HepG2 (cell line): ENCODE results near the gene AGAP6. TPM values are rescaled to one million over a fixed set of nuclear protein-coding genes. Genes with fewer than 3 reads are reported as not detected.
A peak's percentile ranks its signal among the peaks of the same experiment; 100 is the strongest.
"Not testable (repeated sequence)": the region's sequence is repeated elsewhere in the genome, so short reads cannot be mapped to it uniquely, and the experiment has no call there.

Source experiments
- ATAC-seq: fragments of 200-7000 bp; cut with Tn5 transposase; 3 replicates; pipeline ENCODE4 v1.9.1; 2020; ENCODE audit warnings: mild to moderate bottlenecking, moderate library complexity
- BruUV-seq: library from RNA; stranded (reverse); fragments of 400-500 nt; replicated peaks from 2 replicates; lab custom pipeline; 2021; lab: Mats Ljungman, UMichigan
- CTCF ChIA-PET: fragments of 300-600 bp; formaldehyde crosslinking; extraction: SDS; loops from one replicate; lab custom pipeline; 2021; ENCODE audit warnings: low total read pairs, inconsistent platforms, low intra/inter-chr PET ratio; lab: Yijun Ruan, JAX
- POLR2A ChIA-PET: fragments of 350-600 bp; sonication (Branson Sonifier 250); formaldehyde crosslinking; loops from one replicate; lab custom pipeline; 2020; ENCODE audit warnings: antibody characterized with exemption, inconsistent platforms; lab: Yijun Ruan, JAX
- DNase-seq: peaks from one replicate; pipeline ENCODE4 v3.0.0-alpha.2; 2015; ENCODE audit warnings: low spot score
- FAIRE-seq: peaks from 3 replicates; lab custom pipeline; 2011; peaks lifted over from hg19 to GRCh38; lab: Jason Lieb, UNC
- H2AFZ ChIP-seq: one replicate; pipeline ENCODE4 v1.6.1; 2011; ENCODE audit warnings: low read length, inconsistent platforms
- H3K27ac ChIP-seq: fragments of 300-600 bp; 3 replicates; pipeline ENCODE4 v1.8.0; 2011; ENCODE audit warnings: mixed run types, mild to moderate bottlenecking, mixed read lengths, low read length, inconsistent platforms; ENCODE audit not compliant: insufficient read depth; ENCODE audit errors: extremely low read length
- H3K27me3 ChIP-seq, 2 experiments: fragments of 200-600 bp in 1 of 2; 2 replicates in 1 of 2; 3 replicates in 1 of 2; pipeline versions ENCODE4 v1.6.0 to v1.8.0; 2011; ENCODE audit warnings: low read length in 2 of 2, mild to moderate bottlenecking in 2 of 2, moderate library complexity in 2 of 2, inconsistent platforms in 1 of 2; ENCODE audit not compliant: insufficient read depth in 2 of 2, control insufficient read depth in 1 of 2
- H3K36me3 ChIP-seq, 2 experiments: fragments of 200-600 bp in 1 of 2; replicated peaks in 1 of 2; 2 replicates in 1 of 2; 3 replicates in 1 of 2; pipeline versions ENCODE4 v1.5.1 to v1.8.0; 2011; ENCODE audit warnings: low read length in 2 of 2, inconsistent platforms in 1 of 2; ENCODE audit not compliant: insufficient read depth in 2 of 2, control insufficient read depth in 1 of 2
- H3K4me1 ChIP-seq: 2 replicates; pipeline ENCODE4 v1.5.1; 2012; ENCODE audit warnings: low read length, inconsistent platforms; ENCODE audit not compliant: insufficient read depth
- H3K4me2 ChIP-seq: 2 replicates; pipeline ENCODE4 v1.6.0; 2011; ENCODE audit warnings: low read depth, low read length, inconsistent platforms
- H3K4me3 ChIP-seq, 3 experiments: fragments of 200-600 bp in 1 of 3; sonication (generic), shearing (Covaris generic) in 1 of 3; replicated peaks in 1 of 3; 2 replicates each; pipeline ENCODE4 v1.5.1; 2011 to 2016; ENCODE audit warnings: low read length in 3 of 3, inconsistent platforms in 2 of 3, low read depth in 2 of 3, mild to moderate bottlenecking in 2 of 3, control low read depth in 1 of 3, mixed read lengths in 1 of 3; ENCODE audit not compliant: insufficient read depth in 1 of 3
- H3K79me2 ChIP-seq: one replicate; pipeline ENCODE4 v1.6.1; 2011; ENCODE audit warnings: low read length, inconsistent platforms; ENCODE audit not compliant: insufficient read depth
- H3K9ac ChIP-seq: 2 replicates; pipeline ENCODE4 v1.6.0; 2011; ENCODE audit warnings: mild to moderate bottlenecking, low read depth, low read length, inconsistent platforms; ENCODE audit not compliant: insufficient read depth
- H3K9me3 ChIP-seq: 2 replicates; pipeline ENCODE4 v1.5.1; 2012; ENCODE audit warnings: mild to moderate bottlenecking, low read length
- H4K20me1 ChIP-seq: 2 replicates; pipeline ENCODE4 v1.6.0; 2011; ENCODE audit warnings: inconsistent platforms, mild to moderate bottlenecking, low read length, moderate library complexity; ENCODE audit not compliant: insufficient read depth
- EHMT2 ChIP-seq: fragments of 200-600 bp; sonication (generic); IDR thresholded peaks from 2 replicates; pipeline ENCODE4 v1.7.0; 2017; ENCODE audit warnings: antibody characterized with exemption, low read depth, low read length, borderline replicate concordance
- ELF3 ChIP-seq: IDR thresholded peaks from 2 replicates; pipeline ENCODE4 v1.6.1; 2016; ENCODE audit warnings: missing genetic modification reagents, missing compliant biosample characterization
- FOSL2 ChIP-seq: sonication (generic); formaldehyde crosslinking; IDR thresholded peaks from 2 replicates; pipeline ENCODE4 v1.4.0; 2020; ENCODE audit warnings: missing genetic modification reagents
- FOXA3 ChIP-seq: IDR thresholded peaks from 2 replicates; pipeline ENCODE4 v1.6.1; 2016; ENCODE audit warnings: missing genetic modification reagents, missing compliant biosample characterization
- KLF16 ChIP-seq, 2 experiments: sonication (generic) in 1 of 2; formaldehyde crosslinking in 1 of 2; IDR thresholded peaks; 2 replicates each; pipeline versions ENCODE4 v1.6.1 to v1.8.0; 2016 to 2023; ENCODE audit warnings: missing genetic modification reagents in 2 of 2, missing compliant biosample characterization in 1 of 2
- THAP11 ChIP-seq: IDR thresholded peaks from 2 replicates; pipeline ENCODE4 v1.6.1; 2016; ENCODE audit warnings: missing biosample characterization, missing genetic modification reagents
- ZNF124 ChIP-seq: sonication (generic); formaldehyde crosslinking; IDR thresholded peaks from 2 replicates; pipeline ENCODE4 v1.4.0; 2020; ENCODE audit warnings: missing genetic modification reagents
- ZNF710 ChIP-seq: sonication (generic); formaldehyde crosslinking; IDR thresholded peaks from 2 replicates; pipeline ENCODE4 v1.5.0; 2020; ENCODE audit warnings: mild to moderate bottlenecking, missing genetic modification reagents, borderline replicate concordance
- WGBS: methylation state at CpG from one replicate; pipeline ENCODE4 v1.1.6; 2017; ENCODE audit warnings: low lambda C conversion rate; 5-methylcytosine and 5-hydroxymethylcytosine counted together
- in situ Hi-C: cut with HindIII; loops from 2 replicates; pipeline ENCODE4 v1.10.0; 2017; ENCODE audit warnings: low pct_unique_long_range_greater_than_20kb; ENCODE audit not compliant: extremely low pct_ligation_motif_present
- intact Hi-C: fragments of 100-400 bp; cut with micrococcal nuclease; formaldehyde crosslinking; loops from one replicate; pipeline ENCODE4 v1.10.0; 2022; ENCODE audit not compliant: unreplicated experiment
- polyA plus RNA-seq, 8 experiments: library from polyadenylated mRNA; depleted of rRNA in 3 of 8; stranded (reverse) in 7 of 8; unstranded in 1 of 8; fragments of >200 nt; fragmentation: Illumina TruSeq in 4 of 8; extraction: Trizol in 4 of 8; gene quantifications; 2 replicates each; pipeline versions ENCODE4 v1.2.1 to v1.2.3, GENCODE V29; 2011 to 2016; ENCODE audit warnings: low read depth in 4 of 8, missing spikeins in 1 of 8, mixed read lengths in 1 of 8; ENCODE audit not compliant: insufficient read depth in 1 of 8
- total RNA-seq, 5 experiments: library from RNA; depleted of rRNA; stranded (reverse); fragments of >200 nt; fragmentation: Illumina TruSeq; extraction: Trizol; gene quantifications; 2 replicates each; pipeline ENCODE4 v1.2.3, GENCODE V29; 2016; ENCODE audit warnings: low read depth in 1 of 5
- TF ChIP-seq, protein P1 (sequence below): sonication (generic); formaldehyde crosslinking; IDR thresholded peaks from 2 replicates; pipeline ENCODE4 v1.5.1; 2020; ENCODE audit warnings: mild to moderate bottlenecking, missing genetic modification reagents, borderline replicate concordance

AGAP6 gene
- total and polyA plus RNA-seq, 2 of the 13 experiments (the other 11 are each of a cell fraction or from before 2014, with no cell fraction given): 7.7 to 19.5 TPM

DNA sequence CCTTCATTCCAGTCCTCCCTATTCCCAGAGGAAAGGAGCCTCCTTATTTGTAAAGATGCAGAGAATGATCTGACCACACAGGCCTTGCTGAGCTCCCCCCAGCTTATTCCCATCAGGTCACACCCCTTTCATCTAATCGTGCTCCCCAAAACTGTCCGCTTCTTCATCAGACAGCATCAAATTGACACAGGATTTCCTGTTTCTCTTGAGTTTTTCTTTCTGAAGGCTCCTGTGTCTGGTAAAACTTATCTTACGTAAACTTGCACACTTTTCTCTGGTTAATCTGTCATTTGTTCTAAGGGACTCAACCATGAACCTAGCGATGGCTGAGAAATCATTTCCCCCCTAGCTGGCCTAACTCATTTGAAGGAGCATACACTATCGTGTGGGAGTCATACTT lies 59.4 kb downstream of the AGAP6 start:
- H3K4me1 ChIP-seq: peaks cover 19% of the 10 kb centered on the region
- H3K4me2 ChIP-seq, in situ Hi-C loops, H3K27me3 ChIP-seq, H3K9ac ChIP-seq, H3K79me2 ChIP-seq, H3K4me3 ChIP-seq, H3K36me3 ChIP-seq, intact Hi-C loops, DNase-seq, FAIRE-seq, BruUV-seq, H2AFZ ChIP-seq, H3K9me3 ChIP-seq, POLR2A ChIA-PET, CTCF ChIA-PET, H3K27ac ChIP-seq, H4K20me1 ChIP-seq, ATAC-seq: not testable (repeated sequence)
- 79% methylated on average over 5 of the region's 5 CpGs for WGBS

- peak; percentile 12 for FAIRE-seq
- intact Hi-C loops: not testable (repeated sequence)
- TF ChIP-seq EHMT2: peak; percentile 28; the same call in 1 of the 2 replicates
- TF ChIP-seq FOXA3: peak; percentile 84
- TF ChIP-seq, protein P1, sequence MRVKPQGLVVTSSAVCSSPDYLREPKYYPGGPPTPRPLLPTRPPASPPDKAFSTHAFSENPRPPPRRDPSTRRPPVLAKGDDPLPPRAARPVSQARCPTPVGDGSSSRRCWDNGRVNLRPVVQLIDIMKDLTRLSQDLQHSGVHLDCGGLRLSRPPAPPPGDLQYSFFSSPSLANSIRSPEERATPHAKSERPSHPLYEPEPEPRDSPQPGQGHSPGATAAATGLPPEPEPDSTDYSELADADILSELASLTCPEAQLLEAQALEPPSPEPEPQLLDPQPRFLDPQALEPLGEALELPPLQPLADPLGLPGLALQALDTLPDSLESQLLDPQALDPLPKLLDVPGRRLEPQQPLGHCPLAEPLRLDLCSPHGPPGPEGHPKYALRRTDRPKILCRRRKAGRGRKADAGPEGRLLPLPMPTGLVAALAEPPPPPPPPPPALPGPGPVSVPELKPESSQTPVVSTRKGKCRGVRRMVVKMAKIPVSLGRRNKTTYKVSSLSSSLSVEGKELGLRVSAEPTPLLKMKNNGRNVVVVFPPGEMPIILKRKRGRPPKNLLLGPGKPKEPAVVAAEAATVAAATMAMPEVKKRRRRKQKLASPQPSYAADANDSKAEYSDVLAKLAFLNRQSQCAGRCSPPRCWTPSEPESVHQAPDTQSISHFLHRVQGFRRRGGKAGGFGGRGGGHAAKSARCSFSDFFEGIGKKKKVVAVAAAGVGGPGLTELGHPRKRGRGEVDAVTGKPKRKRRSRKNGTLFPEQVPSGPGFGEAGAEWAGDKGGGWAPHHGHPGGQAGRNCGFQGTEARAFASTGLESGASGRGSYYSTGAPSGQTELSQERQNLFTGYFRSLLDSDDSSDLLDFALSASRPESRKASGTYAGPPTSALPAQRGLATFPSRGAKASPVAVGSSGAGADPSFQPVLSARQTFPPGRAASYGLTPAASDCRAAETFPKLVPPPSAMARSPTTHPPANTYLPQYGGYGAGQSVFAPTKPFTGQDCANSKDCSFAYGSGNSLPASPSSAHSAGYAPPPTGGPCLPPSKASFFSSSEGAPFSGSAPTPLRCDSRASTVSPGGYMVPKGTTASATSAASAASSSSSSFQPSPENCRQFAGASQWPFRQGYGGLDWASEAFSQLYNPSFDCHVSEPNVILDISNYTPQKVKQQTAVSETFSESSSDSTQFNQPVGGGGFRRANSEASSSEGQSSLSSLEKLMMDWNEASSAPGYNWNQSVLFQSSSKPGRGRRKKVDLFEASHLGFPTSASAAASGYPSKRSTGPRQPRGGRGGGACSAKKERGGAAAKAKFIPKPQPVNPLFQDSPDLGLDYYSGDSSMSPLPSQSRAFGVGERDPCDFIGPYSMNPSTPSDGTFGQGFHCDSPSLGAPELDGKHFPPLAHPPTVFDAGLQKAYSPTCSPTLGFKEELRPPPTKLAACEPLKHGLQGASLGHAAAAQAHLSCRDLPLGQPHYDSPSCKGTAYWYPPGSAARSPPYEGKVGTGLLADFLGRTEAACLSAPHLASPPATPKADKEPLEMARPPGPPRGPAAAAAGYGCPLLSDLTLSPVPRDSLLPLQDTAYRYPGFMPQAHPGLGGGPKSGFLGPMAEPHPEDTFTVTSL: peak; percentile 49; the same call in 1 of the 2 replicates
- 0 out of 2 replicates have a peak, but pooled peaks have one; percentile 46 for TF ChIP-seq ZNF124
- TF ChIP-seq ZNF710 (CRISPR knock-in tag): peak; percentile 31; the same call in 1 of the 2 replicates
- peak; percentile 69 for TF ChIP-seq ELF3 (CRISPR knock-in tag)
- 0 out of 2 replicates have a peak, but pooled peaks have one; percentile 34 for TF ChIP-seq THAP11
- peak; percentile 39; the same call in 1 of the 2 replicates for TF ChIP-seq FOSL2
- peak in 1 of 2 experiments; percentile 56; a peak in 1 of 4 replicates for TF ChIP-seq KLF16 (CRISPR knock-in tag; IDR thresholded peaks at IDR 0.05)
These were observed 63.9 kb downstream of the AGAP6 start for GRCh38 chr10:50051995-50052660.

More at GRCh38 chr10:50051995-50052660, 63.9 kb downstream of the AGAP6 start:
- Histone ChIP-seq H3K4me2 (peak overlapping the region; percentile 62), H3K27ac (peak overlapping the region; percentile 79), H3K9ac (0 out of 2 replicates have a peak overlapping the region, but pooled peaks have one; percentile 21), H3K4me1 (peaks cover 46% of the 10 kb centered on the region), H2AFZ (peak overlapping the region; percentile 42)
- H3K4me3 ChIP-seq, H3K9me3 ChIP-seq, H3K27me3 ChIP-seq, H4K20me1 ChIP-seq, BruUV-seq, H3K36me3 ChIP-seq, CTCF ChIA-PET, H3K79me2 ChIP-seq, POLR2A ChIA-PET, in situ Hi-C loops: not testable (repeated sequence)
- 9% methylated on average over 3 of the region's 3 CpGs for WGBS
- peak; percentile 95 for ATAC-seq
- DNase-seq: peak; percentile 97
